Fibroblast of lung (primary cell): ENCODE data around the gene ROBO2. TPM values are rescaled to one million over a fixed set of nuclear protein-coding genes. Genes with fewer than 3 reads are reported as not detected.

Source experiments
- DNase-seq, 2 donors: peaks; one replicate each; pipeline versions ENCODE4 v3.0.0 to v3.0.0-alpha.2; 2010; ENCODE audit warnings: low read depth in 2 of 2
- H2AFZ ChIP-seq: 2 replicates; pipeline ENCODE4 v1.5.1; 2012; ENCODE audit warnings: low read length, control low read depth, inconsistent platforms
- H3K27ac ChIP-seq: 2 replicates; pipeline ENCODE4 v1.5.1; 2011; ENCODE audit warnings: low read length, control low read depth; ENCODE audit not compliant: insufficient read depth
- H3K27me3 ChIP-seq: 2 replicates; pipeline ENCODE4 v1.5.1; 2011; ENCODE audit warnings: mild to moderate bottlenecking, low read length; ENCODE audit not compliant: control insufficient read depth, insufficient read depth
- H3K36me3 ChIP-seq: 2 replicates; pipeline ENCODE4 v1.5.1; 2011; ENCODE audit warnings: low read length; ENCODE audit not compliant: control insufficient read depth, insufficient read depth
- H3K4me1 ChIP-seq: 2 replicates; pipeline ENCODE4 v1.5.1; 2011; ENCODE audit warnings: low read length; ENCODE audit not compliant: control insufficient read depth, insufficient read depth; ENCODE audit errors: extremely low read depth
- H3K4me2 ChIP-seq: 2 replicates; pipeline ENCODE4 v1.5.1; 2011; ENCODE audit warnings: low read length, control low read depth; ENCODE audit not compliant: insufficient read depth; ENCODE audit errors: extremely low read depth
- H3K4me3 ChIP-seq, 4 experiments: fragments of 200-600 bp in 1 of 4; sonication (generic) in 1 of 4; replicated peaks in 1 of 4; 2 replicates each; pipeline ENCODE4 v1.5.1; 2011 to 2016; ENCODE audit warnings: low read length in 4 of 4, low read depth in 3 of 4, mild to moderate bottlenecking in 3 of 4, control low read depth in 2 of 4, inconsistent platforms in 1 of 4, mixed read lengths in 1 of 4; ENCODE audit not compliant: insufficient read depth in 1 of 4; ENCODE audit errors: control extremely low read depth in 1 of 4
- H3K79me2 ChIP-seq: 2 replicates; pipeline ENCODE4 v1.5.1; 2012; ENCODE audit warnings: mild to moderate bottlenecking, low read length, inconsistent platforms; ENCODE audit not compliant: control insufficient read depth, insufficient read depth
- H3K9ac ChIP-seq: 2 replicates; pipeline ENCODE4 v1.5.1; 2011; ENCODE audit warnings: mild to moderate bottlenecking, low read length, control low read depth; ENCODE audit not compliant: insufficient read depth
- H3K9me3 ChIP-seq: 2 replicates; pipeline ENCODE4 v1.5.1; 2012; ENCODE audit warnings: low read depth, low read length; ENCODE audit not compliant: control insufficient read depth, insufficient read depth
- H4K20me1 ChIP-seq: 2 replicates; pipeline ENCODE4 v1.5.1; 2011; ENCODE audit warnings: low read length; ENCODE audit not compliant: control insufficient read depth, insufficient read depth; ENCODE audit errors: extremely low read depth
- EZH2 ChIP-seq: IDR thresholded peaks from 2 replicates; pipeline ENCODE4 v1.5.1; 2012; ENCODE audit warnings: low read length, control low read depth, mild to moderate bottlenecking; ENCODE audit errors: missing control alignments
- polyA plus RNA-seq, 2 donors: library from polyadenylated mRNA; depleted of rRNA in 1 of 2; stranded (reverse) in 1 of 2; unstranded in 1 of 2; fragments of >200 nt; gene quantifications; 2 replicates each; pipeline ENCODE4 v1.2.1, GENCODE V29; 2011 to 2012; ENCODE audit warnings: missing spikeins in 1 of 2
- total RNA-seq: library from RNA; depleted of rRNA; stranded (reverse); fragments of >200 nt; gene quantifications from 2 replicates; pipeline ENCODE4 v1.2.1, GENCODE V29; 2014
- TF ChIP-seq, protein P1 (sequence below), 2 donors: IDR thresholded peaks in 1 of 2; conservative IDR thresholded peaks in 1 of 2; 1 replicate in 1 of 2; 2 replicates in 1 of 2; pipeline ENCODE4 v1.5.1; 2011 to 2012; ENCODE audit warnings: low read length in 2 of 2, control low read depth in 1 of 2, inconsistent platforms in 1 of 2, low read depth in 1 of 2, mild to moderate bottlenecking in 1 of 2

ROBO2 gene
- total and polyA plus RNA-seq, 2 donors (not counting 1 experiment from before 2014, with no cell fraction given) = 0.83 to 1.5 TPM

- TF ChIP-seq, protein P1, sequence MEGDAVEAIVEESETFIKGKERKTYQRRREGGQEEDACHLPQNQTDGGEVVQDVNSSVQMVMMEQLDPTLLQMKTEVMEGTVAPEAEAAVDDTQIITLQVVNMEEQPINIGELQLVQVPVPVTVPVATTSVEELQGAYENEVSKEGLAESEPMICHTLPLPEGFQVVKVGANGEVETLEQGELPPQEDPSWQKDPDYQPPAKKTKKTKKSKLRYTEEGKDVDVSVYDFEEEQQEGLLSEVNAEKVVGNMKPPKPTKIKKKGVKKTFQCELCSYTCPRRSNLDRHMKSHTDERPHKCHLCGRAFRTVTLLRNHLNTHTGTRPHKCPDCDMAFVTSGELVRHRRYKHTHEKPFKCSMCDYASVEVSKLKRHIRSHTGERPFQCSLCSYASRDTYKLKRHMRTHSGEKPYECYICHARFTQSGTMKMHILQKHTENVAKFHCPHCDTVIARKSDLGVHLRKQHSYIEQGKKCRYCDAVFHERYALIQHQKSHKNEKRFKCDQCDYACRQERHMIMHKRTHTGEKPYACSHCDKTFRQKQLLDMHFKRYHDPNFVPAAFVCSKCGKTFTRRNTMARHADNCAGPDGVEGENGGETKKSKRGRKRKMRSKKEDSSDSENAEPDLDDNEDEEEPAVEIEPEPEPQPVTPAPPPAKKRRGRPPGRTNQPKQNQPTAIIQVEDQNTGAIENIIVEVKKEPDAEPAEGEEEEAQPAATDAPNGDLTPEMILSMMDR (conservative IDR thresholded peaks at IDR 0.05 in 1 of 2, IDR thresholded peaks at IDR 0.05 in 1 of 2; ENCODE audit: low read depth in 1 of 2, low read length in 2 of 2) = no peak
- no peak for TF ChIP-seq EZH2
- no peak for DNase-seq
- Histone ChIP-seq H3K9ac (no peak overlapping the region), H3K27me3 (no peaks in the 10 kb centered on the region), H3K4me3 (no peak overlapping the region), H3K79me2 (no peaks in the 10 kb centered on the region), H2AFZ (no peak overlapping the region), H3K4me2 (no peak overlapping the region), H4K20me1 (no peaks in the 10 kb centered on the region), H3K36me3 (no peaks in the 10 kb centered on the region), H3K4me1 (no peaks in the 10 kb centered on the region), H3K27ac (no peak overlapping the region), H3K9me3 (no peaks in the 10 kb centered on the region)
These were observed 474.9 kb downstream of the ROBO2 start for GRCh38 chr3:77514766-77515165.

GRCh38 chr3:77524463-77524862 lies 484.6 kb downstream of the ROBO2 start:
- no peaks in the 10 kb centered on the region for H3K4me1 ChIP-seq
- no peaks in the 10 kb centered on the region for H3K27me3 ChIP-seq
- no peaks in the 10 kb centered on the region for H3K36me3 ChIP-seq
- no peak overlapping the region for H3K27ac ChIP-seq
- no peak for DNase-seq
- H4K20me1 ChIP-seq = no peaks in the 10 kb centered on the region
- no peak overlapping the region for H3K4me2 ChIP-seq
- H3K79me2 ChIP-seq = no peaks in the 10 kb centered on the region
- no peak for TF ChIP-seq EZH2
- TF ChIP-seq, protein P1 (conservative IDR thresholded peaks at IDR 0.05 in 1 of 2, IDR thresholded peaks at IDR 0.05 in 1 of 2; ENCODE audit: low read depth in 1 of 2, low read length in 2 of 2) = no peak
- no peak overlapping the region for H3K9ac ChIP-seq
- no peak overlapping the region for H2AFZ ChIP-seq
- H3K9me3 ChIP-seq = no peaks in the 10 kb centered on the region
- H3K4me3 ChIP-seq = no peak overlapping the region

- no peaks in the 10 kb centered on the region for H3K9me3 ChIP-seq
- TF ChIP-seq EZH2 = no peak
- TF ChIP-seq, protein P1 (conservative IDR thresholded peaks at IDR 0.05 in 1 of 2, IDR thresholded peaks at IDR 0.05 in 1 of 2; ENCODE audit: low read depth in 1 of 2, low read length in 2 of 2) = no peak
These were observed 485.2 kb downstream of the ROBO2 start for GRCh38 chr3:77524946-77525682.

More at GRCh38 chr3:77524946-77525682, 485.2 kb downstream of the ROBO2 start:
- Histone ChIP-seq H3K4me2 (no peak overlapping the region), H2AFZ (no peak overlapping the region), H3K4me1 (no peaks in the 10 kb centered on the region), H3K27ac (no peak overlapping the region), H3K4me3 (no peak overlapping the region), H3K27me3 (no peaks in the 10 kb centered on the region), H4K20me1 (no peaks in the 10 kb centered on the region), H3K9ac (no peak overlapping the region), H3K79me2 (no peaks in the 10 kb centered on the region), H3K36me3 (no peaks in the 10 kb centered on the region)
- no peak for DNase-seq
